ENCODE measurements around the gene MIDN. TPM values are rescaled to one million over a fixed set of nuclear protein-coding genes. Genes with fewer than 3 reads are reported as not detected.
"Not testable (repeated sequence)": the region's sequence is repeated elsewhere in the genome, so short reads cannot be mapped to it uniquely, and the experiment has no call there.

MIDN gene
- total and polyA plus RNA-seq, 10 of the 15 experiments (the other 5 are each of a cell fraction or from before 2014, with no cell fraction given), result 0.38 to 51.5 (median 7.2) TPM

- in situ Hi-C loops (cut with MboI) (no loop called here), intact Hi-C loops (cut with micrococcal nuclease; ENCODE audit: unreplicated experiment) (no loop called here)
- no peak overlapping the region for H3K27ac ChIP-seq (ENCODE audit: control insufficient read depth, insufficient read depth)
- H2AFZ ChIP-seq (ENCODE audit: control insufficient read depth, low read depth, low read length), result no peak overlapping the region
- H3K79me2 ChIP-seq (ENCODE audit: control insufficient read depth, insufficient read depth, low read length), result no peaks in the 10 kb centered on the region
- RAD21 ChIA-PET (ENCODE audit: unreplicated experiment), result interaction anchor here (3.8 kb wide), 1 partner anchor 86 kb away, joined by 17 read pairs; no protein-coding TSS in a partner anchor
- SMC1A ChIA-PET (ENCODE audit: uncharacterized antibody, unreplicated experiment), result interaction anchor here (0.7 kb wide), 1 partner anchor 14 kb away, joined by 3 read pairs; no protein-coding TSS in a partner anchor
- ATAC-seq, result no peak
- CTCF ChIA-PET, result interaction anchor here (2.3 kb wide), 1 partner anchor 87 kb away, joined by 12 read pairs; no protein-coding TSS in a partner anchor
- no peak overlapping the region for H3K4me2 ChIP-seq (ENCODE audit: control insufficient read depth, insufficient read depth)
- no peaks in the 10 kb centered on the region; the same call in 1 of the 2 replicates for H3K4me1 ChIP-seq (ENCODE audit: control insufficient read depth, insufficient read depth, low read length)
- TF ChIP-seq BCL11A (IDR thresholded peaks at IDR 0.05; ENCODE audit: low read depth, low read length), result no peak
- TF ChIP-seq ZSCAN29 (IDR thresholded peaks at IDR 0.05), result no peak
- TF ChIP-seq RELB (IDR thresholded peaks at IDR 0.05; ENCODE audit: low read depth), result no peak
- no peak for TF ChIP-seq MTA3 (IDR thresholded peaks at IDR 0.05; ENCODE audit: borderline replicate concordance, low read length)
- no peak for TF ChIP-seq ATF3 (IDR thresholded peaks at IDR 0.05; ENCODE audit: borderline replicate concordance, extremely low read depth, low read depth, low read length)
- TF ChIP-seq JUND (IDR thresholded peaks at IDR 0.05; ENCODE audit: low read depth, low read length), result no peak
- no peak for TF ChIP-seq YY1 (IDR thresholded peaks at IDR 0.05; ENCODE audit: low read depth, low read length)
- no peak for TF ChIP-seq ZNF274 (IDR thresholded peaks at IDR 0.05; ENCODE audit: insufficient read depth, insufficient read length)
- no peak for TF ChIP-seq CEBPB (IDR thresholded peaks at IDR 0.05; ENCODE audit: borderline replicate concordance in 1 of 2, low read depth in 2 of 2, low read length in 2 of 2)
- no peak for TF ChIP-seq PAX5 (IDR thresholded peaks at IDR 0.05; ENCODE audit: borderline replicate concordance, low read depth, low read length)
- no peak overlapping the region for H3K9ac ChIP-seq (ENCODE audit: control insufficient read depth, insufficient read depth, low read length)
- H3K36me3 ChIP-seq (ENCODE audit: control insufficient read depth in 2 of 2, insufficient read depth in 2 of 2, low read length in 1 of 2), result no peaks in the 10 kb centered on the region
- DNase-seq (ENCODE audit: low read depth, low spot score), result no peak
- POLR2A ChIA-PET, result interaction anchor here (1.3 kb wide), 1 partner anchor 86 kb away, joined by 5 read pairs; no protein-coding TSS in a partner anchor
- no TSS peak for BruUV-seq (replicated peaks)
- 79% methylated on average over 10 of the region's 10 CpGs for WGBS (ENCODE audit: insufficient coverage, insufficient replicate concordance, low lambda C conversion rate, missing lambda C conversion rate)
- no peak overlapping the region for H3K4me3 ChIP-seq
- H3K27me3 ChIP-seq (replicated peaks in 1 of 2; ENCODE audit: control insufficient read depth in 2 of 2, insufficient read depth in 2 of 2, low read length in 1 of 2), result no peaks in the 10 kb centered on the region
- H4K20me1 ChIP-seq (ENCODE audit: control insufficient read depth, insufficient read depth), result no peaks in the 10 kb centered on the region
- no peak for FAIRE-seq
- no peaks in the 10 kb centered on the region for H3K9me3 ChIP-seq (replicated peaks; ENCODE audit: control insufficient read depth, insufficient read depth, low read length)
Observed at GRCh38 chr19:1199531-1199930, 48.9 kb upstream of the MIDN start.

DNA sequence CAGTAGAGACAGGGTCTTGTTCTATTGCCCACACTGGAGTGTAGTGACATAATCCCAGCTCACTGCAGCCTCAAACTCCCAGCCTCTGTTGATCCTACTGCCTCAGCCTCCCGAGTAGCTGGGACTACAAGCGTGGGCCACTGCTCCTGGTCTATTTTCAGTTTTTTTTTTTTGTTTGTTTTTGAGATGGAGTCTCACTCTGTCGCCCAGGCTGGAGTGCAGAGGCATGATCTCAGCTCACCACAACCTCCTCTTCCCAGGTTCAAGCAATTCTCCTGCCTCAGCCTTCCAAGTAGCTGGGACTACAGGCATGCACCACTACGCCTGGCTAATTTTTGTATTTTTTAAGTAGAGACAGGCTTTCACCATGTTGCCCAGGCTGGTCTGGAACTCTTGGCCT lies 47.8 kb upstream of the MIDN start:
- H3K27ac ChIP-seq (ENCODE audit: control insufficient read depth, insufficient read depth); FAIRE-seq; H3K36me3 ChIP-seq (ENCODE audit: control insufficient read depth in 2 of 2, insufficient read depth in 2 of 2, low read length in 1 of 2); H3K4me3 ChIP-seq; H3K9me3 ChIP-seq (replicated peaks; ENCODE audit: control insufficient read depth, insufficient read depth, low read length); H3K27me3 ChIP-seq (replicated peaks in 1 of 2; ENCODE audit: control insufficient read depth in 2 of 2, insufficient read depth in 2 of 2, low read length in 1 of 2); BruUV-seq (replicated peaks); intact Hi-C loops (cut with micrococcal nuclease; ENCODE audit: unreplicated experiment); ATAC-seq; H4K20me1 ChIP-seq (ENCODE audit: control insufficient read depth, insufficient read depth); H2AFZ ChIP-seq (ENCODE audit: control insufficient read depth, low read depth, low read length); H3K9ac ChIP-seq (ENCODE audit: control insufficient read depth, insufficient read depth, low read length); H3K4me1 ChIP-seq (ENCODE audit: control insufficient read depth, insufficient read depth, low read length); H3K79me2 ChIP-seq (ENCODE audit: control insufficient read depth, insufficient read depth, low read length); H3K4me2 ChIP-seq (ENCODE audit: control insufficient read depth, insufficient read depth); DNase-seq (ENCODE audit: low read depth, low spot score): not testable (repeated sequence)
- in situ Hi-C loops (cut with MboI), result loop anchor here (5.0 kb wide), 1 partner anchor 93 kb away; no protein-coding TSS in a partner anchor
- SMC1A ChIA-PET (ENCODE audit: uncharacterized antibody, unreplicated experiment), result interaction anchor here (0.6 kb wide), 2 partner anchors 69 to 177 kb away, joined by 3 read pairs; no protein-coding TSS in a partner anchor
- CTCF ChIA-PET, result interaction anchor here (2.3 kb wide), 1 partner anchor 88 kb away, joined by 12 read pairs; no protein-coding TSS in a partner anchor
- WGBS (ENCODE audit: insufficient coverage, insufficient replicate concordance, low lambda C conversion rate, missing lambda C conversion rate), result 35% methylated on average over 4 of the region's 4 CpGs
- POLR2A ChIA-PET, result interaction anchor here (0.6 to 0.9 kb wide), 2 partner anchors 41 to 87 kb away, joined by 3 read pairs; partner anchors contain the start of gene ATP5F1D
- RAD21 ChIA-PET (ENCODE audit: unreplicated experiment), result interaction anchor here (0.9 to 3.8 kb wide), 2 partner anchors 87 to 174 kb away, joined by 3 to 17 read pairs; no protein-coding TSS in a partner anchor

Measured in GM12878 (cell line).